Measurements from ENCODE around the gene HNRNPA0. TPM values are rescaled to one million over a fixed set of nuclear protein-coding genes. Genes with fewer than 3 reads are reported as not detected.

Gene HNRNPA0
- total and polyA plus RNA-seq, 9 of the 15 experiments (the other 6 are each of a cell fraction or from before 2014, with no cell fraction given) = 5.0 to 33.3 (median 10.7) TPM

DNA sequence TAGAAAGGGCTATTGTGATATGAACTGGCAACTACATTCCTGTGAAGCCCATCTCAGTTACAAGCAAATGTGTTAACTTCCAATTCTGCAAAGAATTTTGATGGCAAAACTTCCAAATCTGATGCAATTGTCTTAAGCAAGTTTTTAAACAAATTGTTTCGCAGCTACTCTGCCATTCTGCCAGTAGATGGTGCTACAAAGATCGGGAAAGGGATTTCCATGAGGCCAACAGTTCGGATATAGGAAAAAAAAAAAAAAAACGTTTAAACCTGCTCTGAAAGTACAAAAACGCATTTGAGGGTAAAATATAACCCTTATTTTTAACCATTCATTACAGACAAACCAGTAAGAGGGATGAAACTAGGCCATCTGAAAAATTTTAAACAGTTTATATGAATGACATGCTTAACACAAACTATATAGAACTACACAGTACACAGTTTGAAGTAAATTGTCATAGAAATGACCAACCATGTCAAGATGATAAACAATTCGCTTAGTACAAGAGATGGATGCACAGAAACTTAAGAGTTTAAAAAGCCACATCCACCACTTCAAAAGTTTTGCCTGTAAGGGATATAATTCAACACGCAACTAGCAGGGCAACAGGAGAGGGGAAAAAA, 2.2 kb downstream of the HNRNPA0 start (continued):
- TF ChIP-seq, protein P1, sequence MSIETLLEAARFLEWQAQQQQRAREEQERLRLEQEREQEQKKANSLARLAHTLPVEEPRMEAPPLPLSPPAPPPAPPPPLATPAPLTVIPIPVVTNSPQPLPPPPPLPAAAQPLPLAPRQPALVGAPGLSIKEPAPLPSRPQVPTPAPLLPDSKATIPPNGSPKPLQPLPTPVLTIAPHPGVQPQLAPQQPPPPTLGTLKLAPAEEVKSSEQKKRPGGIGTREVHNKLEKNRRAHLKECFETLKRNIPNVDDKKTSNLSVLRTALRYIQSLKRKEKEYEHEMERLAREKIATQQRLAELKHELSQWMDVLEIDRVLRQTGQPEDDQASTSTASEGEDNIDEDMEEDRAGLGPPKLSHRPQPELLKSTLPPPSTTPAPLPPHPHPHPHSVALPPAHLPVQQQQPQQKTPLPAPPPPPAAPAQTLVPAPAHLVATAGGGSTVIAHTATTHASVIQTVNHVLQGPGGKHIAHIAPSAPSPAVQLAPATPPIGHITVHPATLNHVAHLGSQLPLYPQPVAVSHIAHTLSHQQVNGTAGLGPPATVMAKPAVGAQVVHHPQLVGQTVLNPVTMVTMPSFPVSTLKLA (conservative IDR thresholded peaks at IDR 0.05) = peak in 1 of 2 experiments; percentile 36; a peak in 2 of 4 replicates
- TF ChIP-seq CXXC5 (CRISPR knock-in tag; IDR thresholded peaks at IDR 0.05) (0 out of 2 replicates have a peak, but pooled peaks have one; percentile 25), MYC (IDR thresholded peaks at IDR 0.05; ENCODE audit: low read depth, low read length) (peak; percentile 75), MYC (CRISPR knock-in tag; IDR thresholded peaks at IDR 0.05; ENCODE audit: borderline replicate concordance, low read depth) (no peak), CBX3 (IDR thresholded peaks at IDR 0.05; ENCODE audit: borderline replicate concordance in 1 of 2, low read length in 2 of 2) (peak in 1 of 2 experiments; percentile 30; a peak in 1 of 3 replicates)

DNA sequence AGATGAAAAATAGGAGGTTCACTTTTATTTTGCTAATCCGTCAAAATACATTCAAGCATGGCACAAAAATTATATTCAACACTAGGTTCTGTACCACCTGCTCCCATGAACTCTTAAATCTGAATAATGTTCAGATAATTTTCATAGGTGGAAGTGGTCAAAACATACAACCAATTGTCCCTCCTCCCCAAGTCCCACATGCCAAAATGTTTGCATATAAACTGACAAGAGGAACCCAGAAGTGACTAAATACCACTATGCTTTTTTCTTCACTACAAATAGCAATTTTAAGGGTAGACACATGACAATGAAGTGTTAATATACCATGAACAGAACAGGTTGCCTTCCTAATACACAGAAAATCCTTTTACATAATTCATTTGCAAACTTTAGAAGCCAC, 3.7 kb downstream of the HNRNPA0 start:
- no TSS peak for BruUV-seq (replicated peaks)
- in situ Hi-C loops (cut with MboI) (no loop called here), intact Hi-C loops (cut with micrococcal nuclease) (loop anchor here (5.0 kb wide), 2 partner anchors 247 to 282 kb away; partner anchors contain the start of gene FAM13B)
- Histone ChIP-seq H3K9ac (ENCODE audit: insufficient read depth in 1 of 2, low read depth in 2 of 2, low read length in 2 of 2) (no peak overlapping the region), H3K27me3 (ENCODE audit: control insufficient read depth in 2 of 2, insufficient read depth in 2 of 2, low read length in 2 of 2) (no peaks in the 10 kb centered on the region), H3K27ac (ENCODE audit: extremely low read depth, low read depth, low read length) (no peak overlapping the region), H3K4me2 (ENCODE audit: insufficient read depth, low read length) (no peak overlapping the region), H3K4me1 (replicated peaks in 1 of 2; ENCODE audit: control insufficient read depth in 2 of 2, insufficient read depth in 2 of 2, low read length in 2 of 2) (peaks cover 0 to 16% of the 10 kb centered on the region in 2 experiments; a peak in 3 of 5 replicates), H3K9me1 (ENCODE audit: control insufficient read depth, insufficient read depth, low read length) (no peaks in the 10 kb centered on the region), H3K79me2 (ENCODE audit: control insufficient read depth, insufficient read depth, low read length) (peaks cover 40% of the 10 kb centered on the region), H3K9me3 (replicated peaks; ENCODE audit: control insufficient read depth, insufficient read depth, low read depth, low read length) (no peaks in the 10 kb centered on the region), H3K36me3 (ENCODE audit: control insufficient read depth, insufficient read depth, low read length) (peaks cover 21% of the 10 kb centered on the region; the same call in 2 of the 3 replicates), H4K20me1 (replicated peaks; ENCODE audit: control insufficient read depth, insufficient read depth, low read length) (peaks cover 28% of the 10 kb centered on the region), H3K4me3 (no peak overlapping the region), H2AFZ (ENCODE audit: low read depth, low read length) (no peak overlapping the region)
- 88% methylated on average over 1 of the region's 1 CpG for WGBS (ENCODE audit: insufficient coverage, low coverage, missing lambda C conversion rate)
- ChIA-PET CTCF (ENCODE audit: low intra/inter-chr PET ratio) (no interaction called here), POLR2A (interaction anchor here (0.6 to 2.1 kb wide), 2 partner anchors 9 to 454 kb away, joined by 3 to 18 read pairs; no protein-coding TSS in a partner anchor)
- no peak for DNase-seq (ENCODE audit: extremely low read depth in 1 of 4, low spot score in 3 of 4)
- FAIRE-seq = no peak
- no peak for ATAC-seq
- no peak for TF ChIP-seq PHB2 (IDR thresholded peaks at IDR 0.05; ENCODE audit: low read depth)
- TF ChIP-seq U2AF1 (optimal IDR thresholded peaks at IDR 0.05; ENCODE audit: low read depth, low read length) = no peak
- no peak for TF ChIP-seq CBX1 (IDR thresholded peaks at IDR 0.05; ENCODE audit: low read depth)
- no peak for TF ChIP-seq TRIM24 (IDR thresholded peaks at IDR 0.05)
- TF ChIP-seq ZNF75A (CRISPR knock-in tag; IDR thresholded peaks at IDR 0.05) = no peak
- no peak for TF ChIP-seq DACH1 (IDR thresholded peaks at IDR 0.05; ENCODE audit: partially characterized antibody)
- TF ChIP-seq, protein P2, sequence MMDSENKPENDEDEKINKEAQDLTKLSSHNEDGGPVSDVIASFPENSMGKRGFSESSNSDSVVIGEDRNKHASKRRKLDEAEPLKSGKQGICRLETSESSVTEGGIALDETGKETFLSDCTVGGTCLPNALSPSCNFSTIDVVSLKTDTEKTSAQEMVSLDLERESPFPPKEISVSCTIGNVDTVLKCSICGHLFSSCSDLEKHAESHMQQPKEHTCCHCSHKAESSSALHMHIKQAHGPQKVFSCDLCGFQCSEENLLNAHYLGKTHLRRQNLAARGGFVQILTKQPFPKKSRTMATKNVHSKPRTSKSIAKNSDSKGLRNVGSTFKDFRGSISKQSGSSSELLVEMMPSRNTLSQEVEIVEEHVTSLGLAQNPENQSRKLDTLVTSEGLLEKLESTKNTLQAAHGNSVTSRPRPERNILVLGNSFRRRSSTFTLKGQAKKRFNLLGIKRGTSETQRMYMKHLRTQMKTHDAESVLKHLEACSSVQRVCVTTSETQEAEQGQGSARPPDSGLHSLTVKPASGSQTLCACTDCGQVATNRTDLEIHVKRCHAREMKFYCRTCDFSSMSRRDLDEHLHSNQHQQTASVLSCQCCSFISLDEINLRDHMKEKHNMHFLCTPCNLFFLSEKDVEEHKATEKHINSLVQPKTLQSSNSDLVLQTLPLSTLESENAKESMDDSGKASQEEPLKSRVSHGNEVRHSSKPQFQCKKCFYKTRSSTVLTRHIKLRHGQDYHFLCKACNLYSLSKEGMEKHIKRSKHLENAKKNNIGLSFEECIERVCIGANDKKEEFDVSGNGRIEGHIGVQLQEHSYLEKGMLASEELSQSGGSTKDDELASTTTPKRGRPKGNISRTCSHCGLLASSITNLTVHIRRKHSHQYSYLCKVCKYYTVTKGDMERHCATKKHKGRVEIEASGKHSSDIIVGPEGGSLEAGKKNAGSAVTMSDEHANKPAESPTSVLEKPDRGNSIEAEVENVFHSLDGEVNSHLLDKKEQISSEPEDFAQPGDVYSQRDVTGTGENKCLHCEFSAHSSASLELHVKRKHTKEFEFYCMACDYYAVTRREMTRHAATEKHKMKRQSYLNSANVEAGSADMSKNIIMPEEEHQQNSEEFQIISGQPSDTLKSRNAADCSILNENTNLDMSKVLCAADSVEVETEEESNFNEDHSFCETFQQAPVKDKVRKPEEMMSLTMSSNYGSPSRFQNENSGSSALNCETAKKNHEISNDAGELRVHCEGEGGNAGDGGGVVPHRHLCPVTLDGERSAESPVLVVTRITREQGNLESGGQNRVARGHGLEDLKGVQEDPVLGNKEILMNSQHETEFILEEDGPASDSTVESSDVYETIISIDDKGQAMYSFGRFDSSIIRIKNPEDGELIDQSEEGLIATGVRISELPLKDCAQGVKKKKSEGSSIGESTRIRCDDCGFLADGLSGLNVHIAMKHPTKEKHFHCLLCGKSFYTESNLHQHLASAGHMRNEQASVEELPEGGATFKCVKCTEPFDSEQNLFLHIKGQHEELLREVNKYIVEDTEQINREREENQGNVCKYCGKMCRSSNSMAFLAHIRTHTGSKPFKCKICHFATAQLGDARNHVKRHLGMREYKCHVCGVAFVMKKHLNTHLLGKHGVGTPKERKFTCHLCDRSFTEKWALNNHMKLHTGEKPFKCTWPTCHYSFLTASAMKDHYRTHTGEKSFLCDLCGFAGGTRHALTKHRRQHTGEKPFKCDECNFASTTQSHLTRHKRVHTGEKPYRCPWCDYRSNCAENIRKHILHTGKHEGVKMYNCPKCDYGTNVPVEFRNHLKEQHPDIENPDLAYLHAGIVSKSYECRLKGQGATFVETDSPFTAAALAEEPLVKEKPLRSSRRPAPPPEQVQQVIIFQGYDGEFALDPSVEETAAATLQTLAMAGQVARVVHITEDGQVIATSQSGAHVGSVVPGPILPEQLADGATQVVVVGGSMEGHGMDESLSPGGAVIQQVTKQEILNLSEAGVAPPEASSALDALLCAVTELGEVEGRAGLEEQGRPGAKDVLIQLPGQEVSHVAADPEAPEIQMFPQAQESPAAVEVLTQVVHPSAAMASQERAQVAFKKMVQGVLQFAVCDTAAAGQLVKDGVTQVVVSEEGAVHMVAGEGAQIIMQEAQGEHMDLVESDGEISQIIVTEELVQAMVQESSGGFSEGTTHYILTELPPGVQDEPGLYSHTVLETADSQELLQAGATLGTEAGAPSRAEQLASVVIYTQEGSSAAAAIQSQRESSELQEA (IDR thresholded peaks at IDR 0.05; ENCODE audit: low read depth) = no peak

All from K562 (cell line).